Peyer's patch (tissue), 4 donors: ENCODE measurements around the gene KCTD1.

Source experiments
- POLR2A ChIP-seq, 2 donors: fragments of 450-650 bp; IDR thresholded peaks; one replicate each; pipeline ENCODE4 v1.5.1; 2017; ENCODE audit warnings: antibody characterized with exemption in 2 of 2, mild to moderate bottlenecking in 2 of 2, moderate library complexity in 2 of 2
- TF ChIP-seq, protein P1 (sequence below), 6 experiments: fragments of 450-650 bp in 4 of 6; fragments of 200-600 bp in 2 of 6; sonication (generic) in 1 of 6; IDR thresholded peaks; one replicate each; pipeline ENCODE4 v1.5.1; 2017 to 2019; ENCODE audit warnings: antibody characterized with exemption in 6 of 6, mild to moderate bottlenecking in 3 of 6, moderate library complexity in 1 of 6

DNA sequence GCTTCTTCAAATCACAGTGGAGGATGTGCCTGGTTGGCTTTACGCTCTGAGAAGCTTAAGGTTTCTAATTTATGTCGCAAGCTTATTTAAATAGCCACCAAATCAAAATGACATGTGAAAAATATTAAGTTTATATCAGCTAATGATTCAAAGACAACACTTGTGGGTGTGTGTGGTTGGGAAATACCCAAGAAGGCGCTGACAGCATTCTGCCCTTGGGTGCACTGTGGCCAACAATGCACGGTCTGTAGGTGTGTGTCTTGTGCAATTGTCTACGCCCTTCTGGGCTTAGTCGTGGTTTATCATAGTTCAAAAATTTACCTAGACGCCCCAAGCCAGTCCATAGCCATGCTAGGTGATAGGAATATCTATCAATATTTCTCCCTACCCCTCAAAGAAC, 60.9 kb downstream of the KCTD1 start:
- TF ChIP-seq, protein P1, sequence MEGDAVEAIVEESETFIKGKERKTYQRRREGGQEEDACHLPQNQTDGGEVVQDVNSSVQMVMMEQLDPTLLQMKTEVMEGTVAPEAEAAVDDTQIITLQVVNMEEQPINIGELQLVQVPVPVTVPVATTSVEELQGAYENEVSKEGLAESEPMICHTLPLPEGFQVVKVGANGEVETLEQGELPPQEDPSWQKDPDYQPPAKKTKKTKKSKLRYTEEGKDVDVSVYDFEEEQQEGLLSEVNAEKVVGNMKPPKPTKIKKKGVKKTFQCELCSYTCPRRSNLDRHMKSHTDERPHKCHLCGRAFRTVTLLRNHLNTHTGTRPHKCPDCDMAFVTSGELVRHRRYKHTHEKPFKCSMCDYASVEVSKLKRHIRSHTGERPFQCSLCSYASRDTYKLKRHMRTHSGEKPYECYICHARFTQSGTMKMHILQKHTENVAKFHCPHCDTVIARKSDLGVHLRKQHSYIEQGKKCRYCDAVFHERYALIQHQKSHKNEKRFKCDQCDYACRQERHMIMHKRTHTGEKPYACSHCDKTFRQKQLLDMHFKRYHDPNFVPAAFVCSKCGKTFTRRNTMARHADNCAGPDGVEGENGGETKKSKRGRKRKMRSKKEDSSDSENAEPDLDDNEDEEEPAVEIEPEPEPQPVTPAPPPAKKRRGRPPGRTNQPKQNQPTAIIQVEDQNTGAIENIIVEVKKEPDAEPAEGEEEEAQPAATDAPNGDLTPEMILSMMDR (IDR thresholded peaks at IDR 0.05) = no peak
- no peak for TF ChIP-seq POLR2A (IDR thresholded peaks at IDR 0.05)
